Measurements from ENCODE around the gene MAGI1.

- TF ChIP-seq CTCF (IDR thresholded peaks at IDR 0.05; ENCODE audit: insufficient read depth, low read length) (no peak), POLR2AphosphoS5 (IDR thresholded peaks at IDR 0.05; ENCODE audit: low read depth) (no peak), GABPA (IDR thresholded peaks at IDR 0.05; ENCODE audit: low read depth) (no peak), REST (IDR thresholded peaks at IDR 0.05; ENCODE audit: insufficient replicate concordance, low read depth) (no peak), SPI1 (IDR thresholded peaks at IDR 0.05; ENCODE audit: borderline replicate concordance, low read depth) (no peak)
Measured at GRCh38 chr3:65807225-65807624, 231.5 kb downstream of the MAGI1 start.

Data from HL-60 (cell line).